ENCODE results near the gene MUL1.

DNA sequence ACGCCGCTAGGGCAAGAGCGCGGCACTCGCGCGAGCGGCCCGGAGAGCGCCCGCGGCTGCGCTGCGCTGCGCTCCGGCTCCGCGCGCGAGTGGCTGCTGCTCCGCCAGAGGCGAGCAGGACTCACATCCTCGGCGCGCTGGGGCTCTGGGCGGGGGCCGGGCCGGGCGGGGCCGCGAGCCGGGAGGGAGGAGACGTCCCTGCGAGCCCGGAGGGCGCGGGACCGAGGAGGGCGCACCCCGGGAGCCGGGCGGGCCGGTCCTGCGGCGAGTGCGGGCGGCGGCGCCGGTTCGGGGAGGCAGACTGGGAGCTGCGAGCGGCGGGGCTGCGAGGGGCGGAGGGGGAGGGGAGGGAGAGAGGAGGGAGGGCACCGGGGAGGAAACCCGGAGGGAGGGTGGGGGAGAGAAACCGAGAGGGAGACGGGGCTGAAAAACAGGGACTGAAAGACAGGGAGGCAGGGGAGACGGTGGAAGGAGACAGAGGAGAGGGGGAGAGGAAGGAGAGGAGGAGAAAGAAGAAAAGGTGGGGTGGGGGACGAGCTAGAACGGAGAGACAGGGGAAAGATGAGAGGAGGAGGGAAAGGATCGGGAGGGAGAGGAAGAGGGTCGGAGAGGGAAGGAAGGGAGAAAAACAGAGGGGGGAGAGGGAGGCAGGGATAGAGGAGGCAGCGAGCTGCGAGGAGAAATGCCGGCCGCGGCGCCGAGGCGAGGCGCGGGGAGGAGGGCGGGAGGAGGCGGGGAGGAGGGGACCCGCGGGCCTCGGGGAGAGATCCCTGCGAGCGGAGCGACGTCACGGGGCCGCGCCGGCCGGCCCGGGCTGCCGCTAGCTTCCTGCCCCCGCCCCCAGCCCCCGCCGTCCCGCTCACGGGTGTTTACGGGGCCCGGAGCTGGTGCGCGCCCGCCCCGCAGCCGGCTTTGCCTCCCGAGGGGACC lies 22.2 kb downstream of the MUL1 start, which contains the start of gene CAMK2N1:
- TF ChIP-seq POLR2A (IDR thresholded peaks at IDR 0.05) (peak; percentile 17), POLR2AphosphoS5 (IDR thresholded peaks at IDR 0.05) (peak in 1 of 3 donors; percentile 5)
- TF ChIP-seq, protein P1, sequence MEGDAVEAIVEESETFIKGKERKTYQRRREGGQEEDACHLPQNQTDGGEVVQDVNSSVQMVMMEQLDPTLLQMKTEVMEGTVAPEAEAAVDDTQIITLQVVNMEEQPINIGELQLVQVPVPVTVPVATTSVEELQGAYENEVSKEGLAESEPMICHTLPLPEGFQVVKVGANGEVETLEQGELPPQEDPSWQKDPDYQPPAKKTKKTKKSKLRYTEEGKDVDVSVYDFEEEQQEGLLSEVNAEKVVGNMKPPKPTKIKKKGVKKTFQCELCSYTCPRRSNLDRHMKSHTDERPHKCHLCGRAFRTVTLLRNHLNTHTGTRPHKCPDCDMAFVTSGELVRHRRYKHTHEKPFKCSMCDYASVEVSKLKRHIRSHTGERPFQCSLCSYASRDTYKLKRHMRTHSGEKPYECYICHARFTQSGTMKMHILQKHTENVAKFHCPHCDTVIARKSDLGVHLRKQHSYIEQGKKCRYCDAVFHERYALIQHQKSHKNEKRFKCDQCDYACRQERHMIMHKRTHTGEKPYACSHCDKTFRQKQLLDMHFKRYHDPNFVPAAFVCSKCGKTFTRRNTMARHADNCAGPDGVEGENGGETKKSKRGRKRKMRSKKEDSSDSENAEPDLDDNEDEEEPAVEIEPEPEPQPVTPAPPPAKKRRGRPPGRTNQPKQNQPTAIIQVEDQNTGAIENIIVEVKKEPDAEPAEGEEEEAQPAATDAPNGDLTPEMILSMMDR (IDR thresholded peaks at IDR 0.05): no peak
